ENCODE measurements around the gene CD44.

DNA sequence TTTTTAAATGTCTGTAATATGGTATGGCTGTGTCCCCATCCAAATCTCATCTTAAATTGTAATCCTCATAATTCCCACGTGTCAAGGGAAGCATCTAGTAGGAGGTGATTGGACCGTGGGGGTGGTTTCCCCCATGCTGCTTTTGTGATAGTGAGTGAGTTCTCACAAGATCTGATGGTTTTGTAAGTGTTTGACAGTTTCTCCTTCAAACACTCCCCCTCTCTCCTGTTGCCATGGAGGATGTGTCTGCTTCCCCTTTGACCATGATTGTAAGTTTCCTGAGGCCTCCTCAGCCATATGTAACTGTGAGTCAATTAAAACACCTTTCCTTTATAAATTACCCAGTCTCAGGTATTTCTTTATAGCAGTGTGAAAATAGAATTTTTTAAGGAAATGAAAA, 31.1 kb upstream of the CD44 start:
- TF ChIP-seq CTCF (IDR thresholded peaks at IDR 0.05) (no peak), POLR2A (IDR thresholded peaks at IDR 0.05) (no peak), EP300 (IDR thresholded peaks at IDR 0.05) (no peak)

Data from ovary (tissue), 3 donors.